ENCODE data around the gene BICRA. TPM values are rescaled to one million over a fixed set of nuclear protein-coding genes. Genes with fewer than 3 reads are reported as not detected.

BICRA gene
- total and polyA plus RNA-seq, 9 of the 15 experiments (the other 6 are each of a cell fraction or from before 2014, with no cell fraction given), result 0.01 to 8.8 (median 1.2) TPM

- Histone ChIP-seq H3K4me3 (no peak overlapping the region), H3K27me3 (ENCODE audit: control insufficient read depth in 2 of 2, insufficient read depth in 2 of 2, low read length in 2 of 2) (no peaks in the 10 kb centered on the region), H3K4me2 (ENCODE audit: insufficient read depth, low read length) (no peak overlapping the region), H2AFZ (ENCODE audit: low read depth, low read length) (no peak overlapping the region), H3K36me3 (ENCODE audit: control insufficient read depth, insufficient read depth, low read length) (peaks cover 16% of the 10 kb centered on the region; the same call in 1 of the 3 replicates), H3K9ac (ENCODE audit: insufficient read depth in 1 of 2, low read depth in 2 of 2, low read length in 2 of 2) (0 out of 4 replicates have a peak overlapping the region, but pooled peaks of 1 of the 2 experiments have one; percentile 17), H3K27ac (ENCODE audit: extremely low read depth, low read depth, low read length) (no peak overlapping the region), H4K20me1 (replicated peaks; ENCODE audit: control insufficient read depth, insufficient read depth, low read length) (0 out of 2 replicates have a peak, but pooled peaks cover 9% of the 10 kb centered on the region), H3K4me1 (replicated peaks in 1 of 2; ENCODE audit: control insufficient read depth in 2 of 2, insufficient read depth in 2 of 2, low read length in 2 of 2) (peaks cover 4 to 7% of the 10 kb centered on the region in 2 experiments; a peak in 4 of 5 replicates), H3K9me1 (ENCODE audit: control insufficient read depth, insufficient read depth, low read length) (peaks cover 4% of the 10 kb centered on the region), H3K79me2 (ENCODE audit: control insufficient read depth, insufficient read depth, low read length) (no peaks in the 10 kb centered on the region), H3K9me3 (replicated peaks; ENCODE audit: control insufficient read depth, insufficient read depth, low read depth, low read length) (no peaks in the 10 kb centered on the region)
- TF ChIP-seq BRD4 (IDR thresholded peaks at IDR 0.05) (no peak), C11orf30 (IDR thresholded peaks at IDR 0.05; ENCODE audit: low read depth) (no peak), YBX1 (IDR thresholded peaks at IDR 0.05) (no peak), KAT2B (IDR thresholded peaks at IDR 0.05; ENCODE audit: low read depth, low read length) (no peak), HEY1 (CRISPR knock-in tag; IDR thresholded peaks at IDR 0.05; ENCODE audit: borderline replicate concordance) (no peak), MECOM (CRISPR knock-in tag; IDR thresholded peaks at IDR 0.05) (no peak), RBM39 (optimal IDR thresholded peaks at IDR 0.05; ENCODE audit: low read depth, low read length) (no peak), ZNF398 (CRISPR knock-in tag; IDR thresholded peaks at IDR 0.05) (no peak), HCFC1 (IDR thresholded peaks at IDR 0.05; ENCODE audit: low read depth, low read length) (no peak)
- TF ChIP-seq, protein P1, sequence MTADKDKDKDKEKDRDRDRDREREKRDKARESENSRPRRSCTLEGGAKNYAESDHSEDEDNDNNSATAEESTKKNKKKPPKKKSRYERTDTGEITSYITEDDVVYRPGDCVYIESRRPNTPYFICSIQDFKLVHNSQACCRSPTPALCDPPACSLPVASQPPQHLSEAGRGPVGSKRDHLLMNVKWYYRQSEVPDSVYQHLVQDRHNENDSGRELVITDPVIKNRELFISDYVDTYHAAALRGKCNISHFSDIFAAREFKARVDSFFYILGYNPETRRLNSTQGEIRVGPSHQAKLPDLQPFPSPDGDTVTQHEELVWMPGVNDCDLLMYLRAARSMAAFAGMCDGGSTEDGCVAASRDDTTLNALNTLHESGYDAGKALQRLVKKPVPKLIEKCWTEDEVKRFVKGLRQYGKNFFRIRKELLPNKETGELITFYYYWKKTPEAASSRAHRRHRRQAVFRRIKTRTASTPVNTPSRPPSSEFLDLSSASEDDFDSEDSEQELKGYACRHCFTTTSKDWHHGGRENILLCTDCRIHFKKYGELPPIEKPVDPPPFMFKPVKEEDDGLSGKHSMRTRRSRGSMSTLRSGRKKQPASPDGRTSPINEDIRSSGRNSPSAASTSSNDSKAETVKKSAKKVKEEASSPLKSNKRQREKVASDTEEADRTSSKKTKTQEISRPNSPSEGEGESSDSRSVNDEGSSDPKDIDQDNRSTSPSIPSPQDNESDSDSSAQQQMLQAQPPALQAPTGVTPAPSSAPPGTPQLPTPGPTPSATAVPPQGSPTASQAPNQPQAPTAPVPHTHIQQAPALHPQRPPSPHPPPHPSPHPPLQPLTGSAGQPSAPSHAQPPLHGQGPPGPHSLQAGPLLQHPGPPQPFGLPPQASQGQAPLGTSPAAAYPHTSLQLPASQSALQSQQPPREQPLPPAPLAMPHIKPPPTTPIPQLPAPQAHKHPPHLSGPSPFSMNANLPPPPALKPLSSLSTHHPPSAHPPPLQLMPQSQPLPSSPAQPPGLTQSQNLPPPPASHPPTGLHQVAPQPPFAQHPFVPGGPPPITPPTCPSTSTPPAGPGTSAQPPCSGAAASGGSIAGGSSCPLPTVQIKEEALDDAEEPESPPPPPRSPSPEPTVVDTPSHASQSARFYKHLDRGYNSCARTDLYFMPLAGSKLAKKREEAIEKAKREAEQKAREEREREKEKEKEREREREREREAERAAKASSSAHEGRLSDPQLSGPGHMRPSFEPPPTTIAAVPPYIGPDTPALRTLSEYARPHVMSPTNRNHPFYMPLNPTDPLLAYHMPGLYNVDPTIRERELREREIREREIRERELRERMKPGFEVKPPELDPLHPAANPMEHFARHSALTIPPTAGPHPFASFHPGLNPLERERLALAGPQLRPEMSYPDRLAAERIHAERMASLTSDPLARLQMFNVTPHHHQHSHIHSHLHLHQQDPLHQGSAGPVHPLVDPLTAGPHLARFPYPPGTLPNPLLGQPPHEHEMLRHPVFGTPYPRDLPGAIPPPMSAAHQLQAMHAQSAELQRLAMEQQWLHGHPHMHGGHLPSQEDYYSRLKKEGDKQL (CRISPR knock-in tag; IDR thresholded peaks at IDR 0.05; ENCODE audit: borderline replicate concordance), result no peak
- TF ChIP-seq, protein P2, sequence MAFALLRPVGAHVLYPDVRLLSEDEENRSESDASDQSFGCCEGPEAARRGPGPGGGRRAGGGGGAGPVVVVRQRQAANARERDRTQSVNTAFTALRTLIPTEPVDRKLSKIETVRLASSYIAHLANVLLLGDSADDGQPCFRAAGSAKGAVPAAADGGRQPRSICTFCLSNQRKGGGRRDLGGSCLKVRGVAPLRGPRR (CRISPR knock-in tag; IDR thresholded peaks at IDR 0.05), result no peak
- DNase-seq (ENCODE audit: extremely low read depth in 1 of 4, low spot score in 3 of 4) (no peak), ATAC-seq (no peak), FAIRE-seq (no peak)
- CTCF ChIA-PET (ENCODE audit: low intra/inter-chr PET ratio), result no interaction called here
- WGBS (ENCODE audit: insufficient coverage, low coverage, missing lambda C conversion rate), result 84% methylated on average over 6 of the region's 6 CpGs
- intact Hi-C loops (cut with micrococcal nuclease), result no loop called here
- in situ Hi-C loops (cut with MboI), result no loop called here
- no TSS peak for BruUV-seq (replicated peaks)
- POLR2A ChIA-PET, result interaction anchor here (0.5 kb wide), 1 partner anchor 185 kb away, joined by 5 read pairs; no protein-coding TSS in a partner anchor
Measured at GRCh38 chr19:47681388-47681787, 72.5 kb downstream of the BICRA start.

Data from K562 (cell line).